Activated naive CD8-positive, alpha-beta T cell (primary cell): ENCODE measurements around the gene MRPL54.
A peak's percentile ranks its signal among the peaks of the same experiment; 100 is the strongest.

ENCODE experiments used
- H3K27ac Mint-ChIP-seq: one replicate; pipeline ENCODE4 v1.8.0; 2021; ENCODE audit warnings: mixed read lengths
- H3K27me3 Mint-ChIP-seq: one replicate; pipeline ENCODE4 v1.8.0; 2021; ENCODE audit warnings: mixed read lengths
- H3K36me3 Mint-ChIP-seq: one replicate; pipeline ENCODE4 v1.8.0; 2021; ENCODE audit warnings: mixed read lengths
- H3K4me1 Mint-ChIP-seq: one replicate; pipeline ENCODE4 v1.8.0; 2021; ENCODE audit warnings: low read depth, mixed read lengths
- H3K4me3 Mint-ChIP-seq: one replicate; pipeline ENCODE4 v1.8.0; 2021; ENCODE audit warnings: mild to moderate bottlenecking, mixed read lengths
- H3K9me3 Mint-ChIP-seq: one replicate; pipeline ENCODE4 v1.8.0; 2021; ENCODE audit warnings: low read depth, mixed read lengths

Gene MRPL54

DNA sequence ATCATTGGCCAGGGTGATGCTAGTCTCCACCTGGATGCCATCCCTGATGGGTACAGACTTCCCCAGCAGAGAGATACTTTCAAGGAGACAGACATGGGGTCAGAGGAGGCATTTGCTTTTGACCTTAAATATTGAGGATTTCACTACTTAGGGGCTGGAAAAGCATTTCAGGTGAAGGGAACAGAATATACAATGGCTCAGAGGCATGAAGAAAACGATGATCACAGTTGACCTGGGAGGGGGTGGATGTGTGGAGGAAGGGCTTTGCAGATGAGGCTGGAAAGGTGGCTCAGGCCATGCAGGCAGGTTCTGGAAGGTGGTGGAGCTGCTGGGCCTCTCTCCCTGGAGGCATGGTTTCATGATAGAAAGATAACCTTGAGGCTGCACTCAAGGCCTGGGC lies 19.8 kb downstream of the MRPL54 start:
- H3K4me3 Mint-ChIP-seq = no peak overlapping the region
- H3K9me3 Mint-ChIP-seq = no peaks in the 10 kb centered on the region
- H3K36me3 Mint-ChIP-seq = peaks cover 9% of the 10 kb centered on the region
- H3K27ac Mint-ChIP-seq = no peak overlapping the region
- peaks cover 8% of the 10 kb centered on the region for H3K4me1 Mint-ChIP-seq
- H3K27me3 Mint-ChIP-seq = no peaks in the 10 kb centered on the region

GRCh38 chr19:3782903-3783302 lies 20.4 kb downstream of the MRPL54 start:
- Mint-ChIP-seq H3K9me3 (no peaks in the 10 kb centered on the region), H3K27ac (no peak overlapping the region), H3K36me3 (peaks cover 9% of the 10 kb centered on the region)

GRCh38 chr19:3783660-3784584 lies 21.4 kb downstream of the MRPL54 start:
- H3K9me3 Mint-ChIP-seq = no peaks in the 10 kb centered on the region
- H3K4me3 Mint-ChIP-seq = peak overlapping the region; percentile 89
- H3K4me1 Mint-ChIP-seq = peaks cover 10% of the 10 kb centered on the region
- peaks cover 9% of the 10 kb centered on the region for H3K36me3 Mint-ChIP-seq
- H3K27me3 Mint-ChIP-seq = no peaks in the 10 kb centered on the region
- no peak overlapping the region for H3K27ac Mint-ChIP-seq

More at GRCh38 chr19:3782903-3783302, 20.4 kb downstream of the MRPL54 start:
- no peaks in the 10 kb centered on the region for H3K27me3 Mint-ChIP-seq
- peaks cover 8% of the 10 kb centered on the region for H3K4me1 Mint-ChIP-seq
- H3K4me3 Mint-ChIP-seq = no peak overlapping the region

- Mint-ChIP-seq H3K9me3 (no peaks in the 10 kb centered on the region), H3K4me1 (peaks cover 13% of the 10 kb centered on the region), H3K36me3 (peaks cover 9% of the 10 kb centered on the region), H3K27me3 (no peaks in the 10 kb centered on the region), H3K27ac (peak overlapping the region; percentile 85), H3K4me3 (peak overlapping the region; percentile 89)
Measured at GRCh38 chr19:3784607-3785450, 22.3 kb downstream of the MRPL54 start.

DNA sequence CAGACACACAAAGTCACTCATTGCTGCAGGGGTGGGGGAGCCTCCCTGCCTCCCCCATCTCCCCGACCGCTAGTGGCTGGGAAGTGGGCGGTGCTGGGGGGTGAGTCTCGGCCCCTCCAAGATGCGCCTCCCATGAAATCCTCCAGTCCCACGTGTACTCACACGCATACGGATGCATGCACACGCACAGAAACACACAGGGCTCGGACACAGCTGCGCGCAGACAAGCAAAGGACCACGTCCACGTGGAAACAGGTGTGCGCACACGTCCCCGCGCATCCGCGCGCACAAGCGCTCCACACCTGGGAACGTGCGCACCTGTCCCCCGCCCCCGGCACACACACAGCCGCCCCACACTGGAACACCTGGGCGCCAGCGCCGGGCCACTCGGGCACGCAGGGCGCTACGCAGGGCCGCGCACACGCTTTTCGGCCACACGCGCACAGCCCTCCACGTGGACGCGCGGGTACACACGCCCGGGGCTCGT lies 23.0 kb downstream of the MRPL54 start:
- peaks cover 13% of the 10 kb centered on the region for H3K4me1 Mint-ChIP-seq
- H3K4me3 Mint-ChIP-seq = peak overlapping the region; percentile 89
- peak overlapping the region; percentile 85 for H3K27ac Mint-ChIP-seq
- H3K27me3 Mint-ChIP-seq = no peaks in the 10 kb centered on the region
- H3K9me3 Mint-ChIP-seq = no peaks in the 10 kb centered on the region
- H3K36me3 Mint-ChIP-seq = peaks cover 9% of the 10 kb centered on the region

DNA sequence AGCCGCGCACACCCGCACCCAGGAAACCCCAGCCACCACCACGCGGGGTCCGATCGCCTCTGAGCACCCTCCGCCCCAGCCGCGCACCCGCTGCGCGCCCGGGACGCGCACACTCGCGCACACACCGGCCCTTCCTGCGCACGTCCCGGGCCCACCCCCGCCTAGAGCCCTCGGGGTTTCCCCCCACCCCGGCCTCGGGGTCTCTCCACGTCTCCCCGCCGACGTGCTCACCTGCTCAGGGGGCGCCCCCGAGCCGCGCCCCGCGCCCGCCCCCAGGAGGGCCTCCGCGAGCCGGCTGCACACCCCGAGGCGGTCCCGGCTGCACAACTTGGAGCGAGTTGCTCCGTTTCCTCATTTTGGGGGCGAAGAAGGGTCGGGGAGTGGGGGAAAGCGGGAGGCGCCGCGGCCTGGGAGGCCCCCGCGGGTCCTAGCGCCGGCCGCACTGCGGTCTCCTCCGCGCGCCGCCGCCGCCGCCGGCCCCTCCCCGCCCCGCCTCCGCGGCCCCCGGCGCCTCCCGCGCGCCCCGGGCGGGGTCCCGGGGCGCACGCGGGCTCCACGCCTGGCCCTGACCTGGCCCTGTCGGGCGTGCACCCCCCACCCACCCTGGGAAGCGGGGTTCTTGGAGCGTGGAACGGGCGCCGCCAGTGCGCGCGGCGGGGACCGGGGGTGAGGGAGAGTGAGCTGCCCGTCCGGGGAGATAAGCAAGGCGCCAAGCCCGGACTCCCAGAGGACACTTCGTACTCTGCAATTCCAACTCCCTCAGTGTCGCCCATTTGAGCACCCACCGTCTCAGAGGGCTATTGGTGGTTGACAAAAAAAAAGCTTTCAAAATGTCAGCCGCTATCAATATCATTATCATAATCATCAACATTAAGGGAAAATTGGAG lies 23.7 kb downstream of the MRPL54 start, which contains the start of gene MATK:
TSS of gene MATK (minus strand) at position 444 of the 887 bp plus-strand sequence. CDS start 1,246 bp downstream, outside the sequence.
- H3K27me3 Mint-ChIP-seq = no peaks in the 10 kb centered on the region
- peak within 1 kb of the TSS; percentile 89 for H3K4me3 Mint-ChIP-seq
- peak within 1 kb of the TSS; percentile 85 for H3K27ac Mint-ChIP-seq

GRCh38 chr19:3788996-3789778 lies 26.7 kb downstream of the MRPL54 start:
- H3K27ac Mint-ChIP-seq = no peak overlapping the region
- peaks cover 3% of the 10 kb centered on the region for H3K36me3 Mint-ChIP-seq
- no peaks in the 10 kb centered on the region for H3K27me3 Mint-ChIP-seq
- H3K4me1 Mint-ChIP-seq = peaks cover 13% of the 10 kb centered on the region
- peaks cover 3% of the 10 kb centered on the region for H3K9me3 Mint-ChIP-seq
- no peak overlapping the region for H3K4me3 Mint-ChIP-seq

More for the DNA sequence above, 23.7 kb downstream of the MRPL54 start, which contains the start of gene MATK:
- H3K9me3 Mint-ChIP-seq = peaks cover 3% of the 10 kb centered on the region
- peaks cover 13% of the 10 kb centered on the region for H3K36me3 Mint-ChIP-seq
- peaks cover 13% of the 10 kb centered on the region for H3K4me1 Mint-ChIP-seq

- Mint-ChIP-seq H3K27ac (no peak overlapping the region), H3K36me3 (peaks cover 3% of the 10 kb centered on the region), H3K9me3 (peaks cover 3% of the 10 kb centered on the region), H3K27me3 (no peaks in the 10 kb centered on the region), H3K4me3 (no peak overlapping the region), H3K4me1 (peaks cover 9% of the 10 kb centered on the region)
Measured at GRCh38 chr19:3790209-3790734, 27.8 kb downstream of the MRPL54 start.

- H3K4me1 Mint-ChIP-seq = peaks cover 7% of the 10 kb centered on the region
- peaks cover 3% of the 10 kb centered on the region for H3K9me3 Mint-ChIP-seq
- no peaks in the 10 kb centered on the region for H3K27me3 Mint-ChIP-seq
- H3K27ac Mint-ChIP-seq = no peak overlapping the region
- H3K4me3 Mint-ChIP-seq = no peak overlapping the region
- peaks cover 3% of the 10 kb centered on the region for H3K36me3 Mint-ChIP-seq
Measured at GRCh38 chr19:3790941-3791340, 28.5 kb downstream of the MRPL54 start.

- Mint-ChIP-seq H3K9me3 (peaks cover 9% of the 10 kb centered on the region), H3K36me3 (peaks cover 6% of the 10 kb centered on the region), H3K4me3 (no peak overlapping the region), H3K27ac (no peak overlapping the region), H3K27me3 (no peaks in the 10 kb centered on the region), H3K4me1 (peaks cover 9% of the 10 kb centered on the region)
Measured at GRCh38 chr19:3792114-3792513, 29.6 kb downstream of the MRPL54 start.

DNA sequence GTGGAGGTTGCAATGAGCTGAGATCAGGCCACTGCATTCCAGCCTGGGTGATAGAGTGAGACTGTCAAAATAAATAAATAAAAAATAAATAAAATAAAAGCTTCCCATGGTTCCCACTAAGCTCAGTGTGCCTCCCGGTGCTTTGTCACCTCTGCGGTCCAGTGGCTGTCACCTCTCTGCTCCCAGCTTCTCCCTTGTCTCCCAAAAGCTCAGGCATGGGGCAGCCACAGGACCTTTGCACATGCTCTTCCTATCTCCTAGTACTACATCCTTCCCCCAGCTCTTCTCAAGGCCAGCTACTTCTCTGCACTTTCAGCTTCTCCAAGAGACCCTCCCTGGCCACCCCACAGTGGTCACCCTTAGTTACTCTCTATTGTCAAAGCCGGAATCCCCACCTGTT lies 31.3 kb downstream of the MRPL54 start:
- Mint-ChIP-seq H3K27me3 (no peaks in the 10 kb centered on the region), H3K4me3 (no peak overlapping the region), H3K9me3 (peaks cover 9% of the 10 kb centered on the region), H3K4me1 (peaks cover 13% of the 10 kb centered on the region), H3K27ac (no peak overlapping the region), H3K36me3 (peaks cover 6% of the 10 kb centered on the region)

GRCh38 chr19:3796358-3796757 lies 33.9 kb downstream of the MRPL54 start:
- Mint-ChIP-seq H3K9me3 (peaks cover 5% of the 10 kb centered on the region), H3K4me3 (no peak overlapping the region), H3K27ac (no peak overlapping the region), H3K27me3 (no peaks in the 10 kb centered on the region), H3K4me1 (peaks cover 22% of the 10 kb centered on the region), H3K36me3 (peaks cover 3% of the 10 kb centered on the region)

- Mint-ChIP-seq H3K27ac (peak overlapping the region; percentile 6), H3K4me1 (peaks cover 24% of the 10 kb centered on the region)
Measured at GRCh38 chr19:3798137-3798536, 35.7 kb downstream of the MRPL54 start.

More at GRCh38 chr19:3798137-3798536, 35.7 kb downstream of the MRPL54 start:
- Mint-ChIP-seq H3K36me3 (peaks cover 3% of the 10 kb centered on the region), H3K4me3 (peak overlapping the region; percentile 24), H3K9me3 (peaks cover 5% of the 10 kb centered on the region), H3K27me3 (no peaks in the 10 kb centered on the region)
